H7 (cell line): ENCODE results near the gene RAB1B. TPM values are rescaled to one million over a fixed set of nuclear protein-coding genes. Genes with fewer than 3 reads are reported as not detected.
A peak's percentile ranks its signal among the peaks of the same experiment; 100 is the strongest.

Experiments
- DNase-seq: peaks from one replicate; pipeline ENCODE4 v3.0.0; 2012
- H3K27me3 ChIP-seq: 2 replicates; pipeline ENCODE4 v1.6.0; 2011; ENCODE audit warnings: mild to moderate bottlenecking, low read length; ENCODE audit not compliant: control insufficient read depth, insufficient read depth
- H3K36me3 ChIP-seq: replicated peaks from 2 replicates; pipeline ENCODE4 v1.5.1; 2011; ENCODE audit warnings: low read length; ENCODE audit not compliant: control insufficient read depth, insufficient read depth
- H3K4me3 ChIP-seq: 2 replicates; pipeline ENCODE4 v1.5.1; 2011; ENCODE audit warnings: low read depth, mild to moderate bottlenecking, control low read depth, low read length, moderate library complexity; ENCODE audit not compliant: insufficient read depth
- total RNA-seq: library from RNA; depleted of rRNA; stranded (reverse); fragments of >200 nt; shearing (Covaris generic); gene quantifications from 2 replicates; pipeline ENCODE4 v1.2.3, GENCODE V29; 2014

RAB1B gene
- total RNA-seq, 1 experiment from 2014 or later, result 165 TPM

GRCh38 chr11:66279092-66279734 lies 10.8 kb downstream of the RAB1B start:
- Histone ChIP-seq H3K36me3 (peaks cover 4% of the 10 kb centered on the region), H3K27me3 (peaks cover 3% of the 10 kb centered on the region; the same call in 1 of the 2 replicates), H3K4me3 (peak overlapping the region; percentile 16; the same call in 1 of the 2 replicates)
- DNase-seq, result peak; percentile 78

- H3K36me3 ChIP-seq, result peaks cover 3% of the 10 kb centered on the region
- no peak overlapping the region for H3K4me3 ChIP-seq
- DNase-seq, result peak; percentile 67
- peaks cover 3% of the 10 kb centered on the region; the same call in 1 of the 2 replicates for H3K27me3 ChIP-seq
Observed at GRCh38 chr11:66280428-66280827, 12.0 kb downstream of the RAB1B start.

GRCh38 chr11:66281001-66281400 lies 12.6 kb downstream of the RAB1B start:
- Histone ChIP-seq H3K27me3 (peaks cover 3% of the 10 kb centered on the region; the same call in 1 of the 2 replicates), H3K36me3 (peaks cover 7% of the 10 kb centered on the region), H3K4me3 (no peak overlapping the region)
- DNase-seq, result peak; percentile 54

GRCh38 chr11:66281776-66282467 lies 13.5 kb downstream of the RAB1B start:
- Histone ChIP-seq H3K4me3 (no peak overlapping the region), H3K36me3 (peaks cover 6% of the 10 kb centered on the region), H3K27me3 (peaks cover 3% of the 10 kb centered on the region; the same call in 1 of the 2 replicates)
- no peak for DNase-seq

- DNase-seq, result peak; percentile 99
- H3K27me3 ChIP-seq, result peaks cover 3% of the 10 kb centered on the region; the same call in 1 of the 2 replicates
- H3K36me3 ChIP-seq, result peaks cover 6% of the 10 kb centered on the region
- no peak overlapping the region for H3K4me3 ChIP-seq
Observed at GRCh38 chr11:66282468-66283455, 14.3 kb downstream of the RAB1B start.

GRCh38 chr11:66283461-66284105 lies 15.1 kb downstream of the RAB1B start:
- Histone ChIP-seq H3K4me3 (no peak overlapping the region), H3K36me3 (peaks cover 6% of the 10 kb centered on the region), H3K27me3 (peaks cover 3% of the 10 kb centered on the region; the same call in 1 of the 2 replicates)
- DNase-seq, result peak; percentile 76

GRCh38 chr11:66284526-66285078 lies 16.2 kb downstream of the RAB1B start:
- H3K4me3 ChIP-seq, result no peak overlapping the region
- no peak for DNase-seq
- H3K36me3 ChIP-seq, result peaks cover 6% of the 10 kb centered on the region
- H3K27me3 ChIP-seq, result peaks cover 2% of the 10 kb centered on the region; the same call in 1 of the 2 replicates

GRCh38 chr11:66285250-66285947 lies 17.0 kb downstream of the RAB1B start:
- Histone ChIP-seq H3K4me3 (no peak overlapping the region), H3K36me3 (peaks cover 6% of the 10 kb centered on the region), H3K27me3 (peaks cover 4% of the 10 kb centered on the region)
- peak; percentile 35 for DNase-seq

GRCh38 chr11:66286699-66287098 lies 18.3 kb downstream of the RAB1B start:
- Histone ChIP-seq H3K27me3 (peaks cover 16% of the 10 kb centered on the region), H3K36me3 (peaks cover 6% of the 10 kb centered on the region), H3K4me3 (no peak overlapping the region)
- DNase-seq, result no peak

- peaks cover 6% of the 10 kb centered on the region for H3K36me3 ChIP-seq
- peaks cover 23% of the 10 kb centered on the region for H3K27me3 ChIP-seq
- H3K4me3 ChIP-seq, result no peak overlapping the region
- DNase-seq, result no peak
Observed at GRCh38 chr11:66287211-66287888, 18.9 kb downstream of the RAB1B start.

GRCh38 chr11:66287889-66288670 lies 19.6 kb downstream of the RAB1B start:
- Histone ChIP-seq H3K4me3 (peak overlapping the region; percentile 82), H3K36me3 (peaks cover 6% of the 10 kb centered on the region), H3K27me3 (peaks cover 29% of the 10 kb centered on the region)
- DNase-seq, result peak; percentile 67
